GM23338 (cell line): ENCODE data around the gene ADGRG6. TPM values are rescaled to one million over a fixed set of nuclear protein-coding genes. Genes with fewer than 3 reads are reported as not detected.

ENCODE experiments used
- ATAC-seq: fragments of 200-7000 bp; cut with Tn5 transposase; 3 replicates; pipeline ENCODE4 v1.9.1; 2020
- DNase-seq: peaks from one replicate; pipeline ENCODE4 v3.0.0-alpha.2; 2015; ENCODE audit warnings: low spot score
- H2AFZ ChIP-seq: fragments of 200-600 bp; sonication (generic); 2 replicates; pipeline ENCODE4 v1.8.0; 2016; ENCODE audit warnings: antibody characterized with exemption, mild to moderate bottlenecking, moderate library complexity
- H3F3A ChIP-seq: fragments of 200-600 bp; sonication (generic); replicated peaks from 2 replicates; pipeline ENCODE4 v1.8.0; 2017; ENCODE audit warnings: antibody characterized with exemption, mixed run types, low read depth
- H3K27ac ChIP-seq: fragments of 200-600 bp; sonication (generic); 2 replicates; pipeline ENCODE4 v1.6.1; 2016; ENCODE audit warnings: low read depth
- H3K27me3 ChIP-seq: fragments of 200-600 bp; sonication (generic); 2 replicates; pipeline ENCODE4 v1.8.0; 2016; ENCODE audit warnings: mild to moderate bottlenecking, mixed run types, moderate library complexity; ENCODE audit not compliant: insufficient read depth
- H3K36me3 ChIP-seq: fragments of 200-600 bp; sonication (generic); 2 replicates; pipeline ENCODE4 v1.8.0; 2016; ENCODE audit warnings: mild to moderate bottlenecking; ENCODE audit not compliant: insufficient read depth
- H3K4me1 ChIP-seq: fragments of 200-600 bp; sonication (generic); 2 replicates; pipeline ENCODE4 v1.8.0; 2016; ENCODE audit warnings: mild to moderate bottlenecking, moderate library complexity; ENCODE audit not compliant: insufficient read depth
- H3K4me2 ChIP-seq: fragments of 200-600 bp; sonication (generic); 2 replicates; pipeline ENCODE4 v1.7.1; 2017; ENCODE audit warnings: mixed run types
- H3K4me3 ChIP-seq: fragments of 200-600 bp; sonication (generic); 2 replicates; pipeline ENCODE4 v1.6.1; 2016; ENCODE audit warnings: mixed run types
- H3K79me2 ChIP-seq: fragments of 200-600 bp; sonication (generic); replicated peaks from 2 replicates; pipeline ENCODE4 v1.8.0; 2017; ENCODE audit warnings: mild to moderate bottlenecking; ENCODE audit not compliant: insufficient read depth
- H3K9me2 ChIP-seq: fragments of 200-600 bp; sonication (generic); 2 replicates; pipeline ENCODE4 v1.8.0; 2017; ENCODE audit not compliant: insufficient read depth
- H4K20me1 ChIP-seq: fragments of 200-600 bp; sonication (generic); replicated peaks from 2 replicates; pipeline ENCODE4 v1.8.0; 2017; ENCODE audit warnings: mild to moderate bottlenecking; ENCODE audit not compliant: insufficient read depth
- H3K27ac Mint-ChIP-seq: 2 replicates; pipeline ENCODE4 v1.8.0; 2020; ENCODE audit warnings: inconsistent platforms, mild to moderate bottlenecking, moderate library complexity, mixed read lengths
- H3K27me3 Mint-ChIP-seq: 3 replicates; pipeline ENCODE4 v1.8.0; 2022; ENCODE audit warnings: low read depth, mild to moderate bottlenecking, moderate library complexity, mixed read lengths, inconsistent platforms; ENCODE audit not compliant: insufficient read depth, poor library complexity
- H3K36me3 Mint-ChIP-seq: 3 replicates; pipeline ENCODE4 v1.8.0; 2021; ENCODE audit warnings: low read depth, mild to moderate bottlenecking, inconsistent platforms, moderate library complexity, mixed read lengths
- H3K4me1 Mint-ChIP-seq: 3 replicates; pipeline ENCODE4 v1.8.0; 2020; ENCODE audit warnings: mild to moderate bottlenecking, inconsistent platforms, mixed read lengths
- H3K4me3 Mint-ChIP-seq: 3 replicates; pipeline ENCODE4 v1.8.0; 2021; ENCODE audit warnings: moderate library complexity, mild to moderate bottlenecking, inconsistent platforms, mixed read lengths
- H3K9me3 Mint-ChIP-seq: 3 replicates; pipeline ENCODE4 v1.8.0; 2020; ENCODE audit warnings: moderate library complexity, mild to moderate bottlenecking, inconsistent platforms, mixed read lengths
- CREB1 ChIP-seq: fragments of 250-450 bp; sonication (Bioruptor Pico); IDR thresholded peaks from 2 replicates; pipeline ENCODE4 v1.5.0; 2020; ENCODE audit warnings: low read depth, mild to moderate bottlenecking, moderate library complexity
- CTCF ChIP-seq, 2 experiments: fragments of 200-600 bp in 1 of 2; sonication (generic) in 1 of 2; conservative IDR thresholded peaks; 2 replicates each; pipeline versions ENCODE4 v1.5.1 to v1.6.1; 2016 to 2017; ENCODE audit warnings: antibody characterized with exemption in 2 of 2, low read depth in 2 of 2, mild to moderate bottlenecking in 2 of 2, moderate library complexity in 1 of 2
- ETS1 ChIP-seq: IDR thresholded peaks from 2 replicates; pipeline ENCODE4 v1.6.1; 2016; ENCODE audit warnings: antibody characterized with exemption
- EZH2 ChIP-seq: fragments of 200-600 bp; sonication (generic); IDR thresholded peaks from one replicate; pipeline ENCODE4 v1.8.0; 2017; ENCODE audit warnings: antibody characterized with exemption, mild to moderate bottlenecking, low read depth; ENCODE audit not compliant: unreplicated experiment
- EZH2phosphoT487 ChIP-seq: fragments of 200-600 bp; sonication (generic); IDR thresholded peaks from one replicate; pipeline ENCODE4 v1.8.1; 2018; ENCODE audit warnings: antibody characterized with exemption; ENCODE audit not compliant: unreplicated experiment
- NANOG ChIP-seq: IDR thresholded peaks from 2 replicates; pipeline ENCODE4 v1.6.1; 2016; ENCODE audit warnings: antibody characterized with exemption, borderline replicate concordance
- ZNF331 ChIP-seq: fragments of 250-450 bp; sonication (Bioruptor Pico); IDR thresholded peaks from 2 replicates; pipeline ENCODE4 v1.5.0; 2020; ENCODE audit warnings: low read depth, mild to moderate bottlenecking, moderate library complexity
- polyA plus RNA-seq: library from polyadenylated mRNA; unstranded; fragments of >200 nt; fragmentation: Nextera tagmentation; extraction: Ambion mirVana; gene quantifications from 2 replicates; pipeline ENCODE4 v1.2.1, GENCODE V29; 2016
- total RNA-seq: library from RNA; depleted of rRNA; stranded (reverse); fragments of >200 nt; shearing (Covaris generic); gene quantifications from 2 replicates; pipeline ENCODE4 v1.2.3, GENCODE V29; 2014

Gene ADGRG6
- total and polyA plus RNA-seq, 2 experiments from 2014 or later: 1.3 to 7.7 TPM

- no peaks in the 10 kb centered on the region for H4K20me1 ChIP-seq
- peak overlapping the region; percentile 76; the same call in 1 of the 2 replicates for H2AFZ ChIP-seq
- H3K79me2 ChIP-seq: no peaks in the 10 kb centered on the region
Measured at GRCh38 chr6:142412241-142412640, 110.4 kb downstream of the ADGRG6 start.

GRCh38 chr6:142412658-142413057 lies 110.9 kb downstream of the ADGRG6 start:
- H3K27ac ChIP-seq: no peak overlapping the region
- no peaks in the 10 kb centered on the region for H3K79me2 ChIP-seq
- H3K36me3 ChIP-seq: no peaks in the 10 kb centered on the region
- H2AFZ ChIP-seq: no peak overlapping the region
- Mint-ChIP-seq H3K4me1 (peaks cover 39% of the 10 kb centered on the region), H3K9me3 (no peaks in the 10 kb centered on the region), H3K27me3 (no peaks in the 10 kb centered on the region), H3K27ac (no peak overlapping the region), H3K4me3 (no peak overlapping the region), H3K36me3 (no peaks in the 10 kb centered on the region)
- H3K4me1 ChIP-seq: peaks cover 60% of the 10 kb centered on the region
- H3K27me3 ChIP-seq: no peaks in the 10 kb centered on the region
- H3K9me2 ChIP-seq: no peaks in the 10 kb centered on the region
- no peak overlapping the region for H3K4me3 ChIP-seq
- no peak for DNase-seq
- no peaks in the 10 kb centered on the region for H4K20me1 ChIP-seq
- no peak for ATAC-seq
- H3K4me2 ChIP-seq: no peak overlapping the region
- no peaks in the 10 kb centered on the region for H3F3A ChIP-seq
- no peak for TF ChIP-seq NANOG

More at GRCh38 chr6:142412241-142412640, 110.4 kb downstream of the ADGRG6 start:
- Mint-ChIP-seq H3K4me3 (no peak overlapping the region), H3K27me3 (no peaks in the 10 kb centered on the region), H3K4me1 (peaks cover 35% of the 10 kb centered on the region), H3K27ac (peak overlapping the region; percentile 42), H3K9me3 (no peaks in the 10 kb centered on the region), H3K36me3 (no peaks in the 10 kb centered on the region)
- DNase-seq (no peak), ATAC-seq (no peak)
- Histone ChIP-seq H3K27me3 (no peaks in the 10 kb centered on the region), H3K27ac (no peak overlapping the region), H3F3A (no peaks in the 10 kb centered on the region), H3K4me3 (no peak overlapping the region), H3K4me1 (peaks cover 56% of the 10 kb centered on the region), H3K4me2 (no peak overlapping the region), H3K9me2 (no peaks in the 10 kb centered on the region), H3K36me3 (no peaks in the 10 kb centered on the region)
- no peak for TF ChIP-seq CREB1 (CRISPR knock-in tag)
- TF ChIP-seq ZNF331 (CRISPR knock-in tag): no peak
- no peak for TF ChIP-seq EZH2phosphoT487
- TF ChIP-seq EZH2: no peak
- no peak for TF ChIP-seq ETS1
- TF ChIP-seq CTCF (conservative IDR thresholded peaks at IDR 0.05; ENCODE audit: low read depth in 2 of 2): no peak

GRCh38 chr6:142413111-142413510 lies 111.3 kb downstream of the ADGRG6 start:
- H3K4me3 ChIP-seq: no peak overlapping the region
- no peak overlapping the region for H2AFZ ChIP-seq
- no peaks in the 10 kb centered on the region for H3K36me3 ChIP-seq
- peaks cover 63% of the 10 kb centered on the region for H3K4me1 ChIP-seq
- H3K9me2 ChIP-seq: no peaks in the 10 kb centered on the region; the same call in 1 of the 2 replicates
- no peak overlapping the region for H3K27ac ChIP-seq
- no peaks in the 10 kb centered on the region for H4K20me1 ChIP-seq
- no peaks in the 10 kb centered on the region for H3K79me2 ChIP-seq
- DNase-seq (no peak), ATAC-seq (no peak)
- no peaks in the 10 kb centered on the region for H3K36me3 Mint-ChIP-seq
- TF ChIP-seq CREB1 (CRISPR knock-in tag): no peak
- H3K4me1 Mint-ChIP-seq: peaks cover 40% of the 10 kb centered on the region
- H3K27me3 Mint-ChIP-seq: no peaks in the 10 kb centered on the region
- no peaks in the 10 kb centered on the region for H3K9me3 Mint-ChIP-seq
- H3F3A ChIP-seq: no peaks in the 10 kb centered on the region
- H3K4me2 ChIP-seq: no peak overlapping the region
- H3K27me3 ChIP-seq: no peaks in the 10 kb centered on the region
- no peak overlapping the region for H3K27ac Mint-ChIP-seq
- no peak overlapping the region for H3K4me3 Mint-ChIP-seq
